ENCODE measurements around the gene ZNF711.
"Not testable (repeated sequence)": the region's sequence is repeated elsewhere in the genome, so short reads cannot be mapped to it uniquely, and the experiment has no call there.

Gene ZNF711

DNA sequence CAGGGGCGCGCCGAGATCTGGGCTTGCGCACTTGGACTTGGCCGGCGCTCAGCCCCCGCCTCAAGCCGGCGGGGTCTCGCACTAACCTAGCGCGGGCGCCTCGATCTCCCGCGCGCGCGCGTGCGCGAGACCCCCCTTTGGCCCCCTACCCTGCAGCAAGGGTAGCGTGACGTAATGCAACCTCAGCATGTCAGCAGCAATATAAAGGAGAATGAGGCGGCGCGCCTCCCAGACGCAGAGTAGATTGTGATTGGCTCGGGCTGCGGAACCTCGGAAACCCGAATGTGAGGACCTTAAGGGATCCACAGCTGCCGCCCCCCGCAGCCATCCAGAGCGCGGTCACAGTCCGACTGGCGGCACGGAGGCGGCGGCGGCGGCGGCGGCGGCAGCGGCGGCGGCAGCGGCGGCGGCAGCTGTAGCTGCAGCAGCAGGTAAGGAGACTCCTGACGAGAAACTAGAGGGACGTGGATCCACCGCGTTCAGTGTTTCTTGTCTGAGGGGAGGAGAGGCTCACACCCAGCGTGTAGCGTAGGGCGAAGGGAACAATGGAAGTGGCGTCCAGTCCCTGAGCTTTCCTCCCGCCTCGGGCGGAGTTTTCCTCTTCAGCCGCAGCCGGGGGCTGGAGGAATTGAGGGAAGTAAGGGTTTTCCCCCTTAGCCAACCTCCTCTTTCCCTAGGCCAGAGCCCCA is at the start of gene ZNF711, which contains the start of gene SATL1:
Gene ZNF711, plus strand, starts transcription at position 231 of the 689 bp plus-strand sequence. CDS start 3,582 bp downstream, outside the sequence.
Gene SATL1, minus strand, starts transcription at position 19 of the 689 bp plus-strand sequence. CDS start 134,811 bp downstream, outside the sequence.
- Mint-ChIP-seq H3K27me3 (peaks cover 49% of the 10 kb centered on the region), H3K9me3 (no peaks in the 10 kb centered on the region), H3K27ac (peak within 1 kb of the TSS; percentile 63), H3K36me3 (ENCODE audit: low read depth) (peaks cover 3% of the 10 kb centered on the region), H3K4me3 (peak within 1 kb of the TSS; percentile 81), H3K4me1 (ENCODE audit: low read depth) (peaks cover 13% of the 10 kb centered on the region)
- DNase-seq: peak; percentile 41

GRCh38 chrX:85196319-85196718 is 47.5 kb upstream of the ZNF711 start:
- Mint-ChIP-seq H3K36me3 (ENCODE audit: low read depth) (no peaks in the 10 kb centered on the region), H3K27me3 (peaks cover 16% of the 10 kb centered on the region), H3K27ac (no peak overlapping the region), H3K4me1 (ENCODE audit: low read depth) (no peaks in the 10 kb centered on the region), H3K9me3 (peaks cover 5% of the 10 kb centered on the region), H3K4me3 (no peak overlapping the region)
- no peak for DNase-seq

GRCh38 chrX:85203461-85203970 is 40.3 kb upstream of the ZNF711 start:
- H3K27ac Mint-ChIP-seq: no peak overlapping the region
- no peak for DNase-seq
- no peaks in the 10 kb centered on the region for H3K36me3 Mint-ChIP-seq (ENCODE audit: low read depth)
- H3K27me3 Mint-ChIP-seq: peaks cover 15% of the 10 kb centered on the region
- no peaks in the 10 kb centered on the region for H3K9me3 Mint-ChIP-seq
- no peaks in the 10 kb centered on the region for H3K4me1 Mint-ChIP-seq (ENCODE audit: low read depth)
- no peak overlapping the region for H3K4me3 Mint-ChIP-seq

- DNase-seq: no peak
- H3K4me1 Mint-ChIP-seq (ENCODE audit: low read depth): no peaks in the 10 kb centered on the region
- no peaks in the 10 kb centered on the region for H3K9me3 Mint-ChIP-seq
- no peaks in the 10 kb centered on the region for H3K36me3 Mint-ChIP-seq (ENCODE audit: low read depth)
- H3K27me3 Mint-ChIP-seq: peaks cover 14% of the 10 kb centered on the region
- no peak overlapping the region for H3K4me3 Mint-ChIP-seq
- no peak overlapping the region for H3K27ac Mint-ChIP-seq
Measured at GRCh38 chrX:85213792-85214530, 29.8 kb upstream of the ZNF711 start.

GRCh38 chrX:85215946-85216345 is 27.8 kb upstream of the ZNF711 start:
- no peaks in the 10 kb centered on the region for H3K36me3 Mint-ChIP-seq (ENCODE audit: low read depth)
- peaks cover 4% of the 10 kb centered on the region for H3K27me3 Mint-ChIP-seq
- peaks cover 2% of the 10 kb centered on the region for H3K4me1 Mint-ChIP-seq (ENCODE audit: low read depth)
- no peak overlapping the region for H3K27ac Mint-ChIP-seq
- H3K4me3 Mint-ChIP-seq: no peak overlapping the region
- H3K9me3 Mint-ChIP-seq: no peaks in the 10 kb centered on the region
- DNase-seq: no peak

DNA sequence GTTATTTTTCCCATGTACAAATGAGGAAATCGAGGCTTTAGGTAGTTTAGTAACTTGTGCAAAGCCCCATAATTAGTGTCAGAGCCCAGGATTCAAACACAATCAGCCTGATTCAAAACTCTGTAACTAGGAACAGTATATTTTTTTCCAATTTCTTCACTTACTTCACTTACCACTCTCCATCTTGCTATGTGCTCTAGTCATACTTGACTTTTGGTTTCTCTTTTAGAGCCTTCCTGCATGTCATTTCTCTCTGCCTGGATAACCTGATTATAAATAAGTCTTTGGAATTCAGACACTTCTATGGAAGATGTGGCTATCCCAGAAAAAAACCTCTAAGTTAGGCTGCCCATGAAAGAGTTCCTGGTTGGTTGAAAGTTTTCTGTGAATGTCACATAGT is 22.4 kb upstream of the ZNF711 start:
- H3K4me3 Mint-ChIP-seq: no peak overlapping the region
- H3K9me3 Mint-ChIP-seq: no peaks in the 10 kb centered on the region
- H3K36me3 Mint-ChIP-seq (ENCODE audit: low read depth): no peaks in the 10 kb centered on the region
- no peak overlapping the region for H3K27ac Mint-ChIP-seq
- peaks cover 3% of the 10 kb centered on the region for H3K4me1 Mint-ChIP-seq (ENCODE audit: low read depth)
- no peak for DNase-seq
- H3K27me3 Mint-ChIP-seq: peaks cover 11% of the 10 kb centered on the region

GRCh38 chrX:85223359-85223758 is 20.4 kb upstream of the ZNF711 start:
- DNase-seq: no peak

GRCh38 chrX:85243155-85243554 is 636 bp upstream of the ZNF711 start:
- DNase-seq: no peak
- H3K9me3 Mint-ChIP-seq: no peaks in the 10 kb centered on the region
- H3K36me3 Mint-ChIP-seq (ENCODE audit: low read depth): peaks cover 3% of the 10 kb centered on the region
- H3K4me1 Mint-ChIP-seq (ENCODE audit: low read depth): peaks cover 13% of the 10 kb centered on the region
- H3K27me3 Mint-ChIP-seq: peaks cover 42% of the 10 kb centered on the region
- peak overlapping the region; percentile 51 for H3K4me3 Mint-ChIP-seq
- no peak overlapping the region for H3K27ac Mint-ChIP-seq

More at GRCh38 chrX:85223359-85223758, 20.4 kb upstream of the ZNF711 start:
- H3K4me3 Mint-ChIP-seq: no peak overlapping the region
- peaks cover 11% of the 10 kb centered on the region for H3K27me3 Mint-ChIP-seq
- H3K27ac Mint-ChIP-seq: no peak overlapping the region
- H3K4me1 Mint-ChIP-seq (ENCODE audit: low read depth): peaks cover 3% of the 10 kb centered on the region
- no peaks in the 10 kb centered on the region for H3K36me3 Mint-ChIP-seq (ENCODE audit: low read depth)
- no peaks in the 10 kb centered on the region for H3K9me3 Mint-ChIP-seq

DNA sequence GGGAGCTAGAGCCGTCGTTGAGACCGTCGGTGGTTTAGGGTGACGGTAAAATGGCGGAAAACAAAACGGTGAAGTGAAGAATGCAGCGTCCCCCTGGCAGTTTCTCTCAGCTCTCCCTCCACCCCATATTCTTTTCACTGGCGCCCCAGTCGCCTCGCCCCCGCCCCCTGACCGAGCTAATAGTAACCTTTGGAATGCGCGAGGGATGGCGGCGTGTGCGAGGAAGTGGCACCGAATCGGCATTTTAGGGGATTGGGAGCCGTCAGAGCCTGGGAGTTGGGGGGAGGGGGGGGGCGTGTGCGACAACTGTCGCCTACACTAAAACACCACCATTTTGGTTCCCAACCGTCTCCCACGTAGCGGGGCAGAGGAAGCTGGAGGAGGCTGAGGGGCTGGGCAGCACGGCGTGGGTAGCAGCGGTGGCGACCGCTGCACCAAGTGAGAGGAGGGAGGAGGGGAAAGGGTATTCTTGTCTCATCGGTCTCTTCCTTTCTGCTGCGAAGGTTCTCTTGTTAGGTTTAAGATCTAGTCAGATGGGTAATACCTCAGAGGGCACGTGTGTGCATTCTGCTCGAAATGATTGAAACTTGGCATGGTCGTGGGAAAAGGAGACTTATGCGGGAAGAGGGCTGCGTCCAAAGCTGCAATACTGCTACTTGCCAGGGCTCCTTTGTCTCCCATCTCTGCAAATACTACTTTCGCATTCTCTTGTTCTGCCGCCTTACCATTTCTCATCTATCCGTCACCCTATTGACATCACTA is 840 bp downstream of the ZNF711 start:
- Mint-ChIP-seq H3K27me3 (peaks cover 50% of the 10 kb centered on the region), H3K27ac (peak overlapping the region; percentile 63), H3K36me3 (ENCODE audit: low read depth) (peaks cover 3% of the 10 kb centered on the region), H3K4me1 (ENCODE audit: low read depth) (peaks cover 13% of the 10 kb centered on the region), H3K9me3 (no peaks in the 10 kb centered on the region), H3K4me3 (peak overlapping the region; percentile 81)
- peak; percentile 31 for DNase-seq

- H3K27me3 Mint-ChIP-seq: peaks cover 12% of the 10 kb centered on the region
- not testable (repeated sequence) for DNase-seq; H3K4me3 Mint-ChIP-seq; H3K27ac Mint-ChIP-seq; H3K4me1 Mint-ChIP-seq (ENCODE audit: low read depth); H3K9me3 Mint-ChIP-seq; H3K36me3 Mint-ChIP-seq (ENCODE audit: low read depth)
Measured at GRCh38 chrX:85285286-85285685, 41.5 kb downstream of the ZNF711 start.

- Mint-ChIP-seq H3K4me1 (ENCODE audit: low read depth) (no peaks in the 10 kb centered on the region), H3K36me3 (ENCODE audit: low read depth) (no peaks in the 10 kb centered on the region), H3K27me3 (peaks cover 9% of the 10 kb centered on the region), H3K27ac (no peak overlapping the region), H3K4me3 (no peak overlapping the region), H3K9me3 (peaks cover 9% of the 10 kb centered on the region)
- no peak for DNase-seq
Measured at GRCh38 chrX:85288992-85289723, 45.4 kb downstream of the ZNF711 start.

DNA sequence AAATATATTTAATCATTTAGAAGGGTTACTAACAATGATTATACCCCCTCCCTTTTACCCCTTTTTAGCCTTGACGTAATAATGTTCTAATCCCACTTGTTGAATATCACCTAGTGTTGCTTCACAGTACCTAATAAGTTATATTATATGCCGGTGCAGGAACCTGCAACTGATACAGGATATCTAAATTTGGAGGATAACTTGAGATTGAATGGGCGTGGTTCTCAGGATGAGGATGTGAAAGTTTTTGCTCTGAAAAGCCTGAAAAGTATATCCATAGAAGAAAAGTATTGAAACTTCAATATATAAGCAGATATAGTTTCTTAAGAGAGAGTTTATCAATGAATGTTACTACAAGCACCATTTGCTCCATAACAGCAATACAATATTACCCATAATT is 59.8 kb downstream of the ZNF711 start:
- Mint-ChIP-seq H3K4me1 (ENCODE audit: low read depth) (no peaks in the 10 kb centered on the region), H3K27me3 (peaks cover 26% of the 10 kb centered on the region), H3K4me3 (no peak overlapping the region), H3K27ac (no peak overlapping the region), H3K9me3 (no peaks in the 10 kb centered on the region), H3K36me3 (ENCODE audit: low read depth) (no peaks in the 10 kb centered on the region)
- no peak for DNase-seq

DNA sequence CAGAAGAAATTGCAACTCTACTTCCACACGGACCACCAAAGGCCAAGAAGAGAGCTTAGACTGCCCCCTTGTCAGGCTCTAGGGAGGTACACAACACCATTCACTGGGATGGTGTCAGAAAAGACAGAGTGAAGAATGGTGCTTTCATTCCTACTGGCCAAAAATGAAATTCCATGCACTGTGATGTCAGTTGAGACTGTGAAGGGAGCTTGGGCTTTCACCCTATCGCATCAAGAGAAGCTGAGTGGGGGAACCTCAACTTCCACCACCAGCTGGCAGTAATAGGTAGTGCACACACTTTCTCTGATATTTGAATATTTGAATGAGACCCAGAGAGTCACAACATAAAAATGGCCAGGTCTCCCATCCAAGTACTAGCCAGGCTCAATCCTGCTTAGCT is 65.9 kb downstream of the ZNF711 start:
- no peak overlapping the region for H3K4me3 Mint-ChIP-seq
- peaks cover 32% of the 10 kb centered on the region for H3K27me3 Mint-ChIP-seq
- peaks cover 5% of the 10 kb centered on the region for H3K9me3 Mint-ChIP-seq
- H3K4me1 Mint-ChIP-seq (ENCODE audit: low read depth): no peaks in the 10 kb centered on the region
- H3K27ac Mint-ChIP-seq: no peak overlapping the region
- DNase-seq: no peak
- no peaks in the 10 kb centered on the region for H3K36me3 Mint-ChIP-seq (ENCODE audit: low read depth)

- not testable (repeated sequence) for H3K9me3 Mint-ChIP-seq; H3K4me3 Mint-ChIP-seq; H3K4me1 Mint-ChIP-seq (ENCODE audit: low read depth); DNase-seq; H3K27ac Mint-ChIP-seq; H3K36me3 Mint-ChIP-seq (ENCODE audit: low read depth)
- peaks cover 30% of the 10 kb centered on the region for H3K27me3 Mint-ChIP-seq
Measured at GRCh38 chrX:85311348-85311747, 67.6 kb downstream of the ZNF711 start.
